Progenitor cell of endocrine pancreas (in vitro differentiated cells): Measurements from ENCODE around the gene DENND5B. TPM values are rescaled to one million over a fixed set of nuclear protein-coding genes. Genes with fewer than 3 reads are reported as not detected.
"Not testable (repeated sequence)": the region's sequence is repeated elsewhere in the genome, so short reads cannot be mapped to it uniquely, and the experiment has no call there.

Experiments used
- DNase-seq: peaks from one replicate; pipeline ENCODE4 v3.0.0; 2021; ENCODE audit warnings: low spot score; ENCODE audit not compliant: unreplicated experiment
- H3K27ac Mint-ChIP-seq: 2 replicates; pipeline ENCODE4 v1.8.0; 2021; ENCODE audit warnings: mild to moderate bottlenecking, moderate library complexity, mixed read lengths
- H3K27me3 Mint-ChIP-seq: 2 replicates; pipeline ENCODE4 v1.8.0; 2021; ENCODE audit warnings: mixed read lengths
- H3K36me3 Mint-ChIP-seq: 2 replicates; pipeline ENCODE4 v1.8.0; 2022; ENCODE audit warnings: mixed read lengths; ENCODE audit not compliant: insufficient read depth
- H3K4me1 Mint-ChIP-seq: 2 replicates; pipeline ENCODE4 v1.8.0; 2021; ENCODE audit warnings: low read depth, mixed read lengths
- H3K4me3 Mint-ChIP-seq: 2 replicates; pipeline ENCODE4 v1.8.0; 2021; ENCODE audit warnings: low read depth, mild to moderate bottlenecking, moderate library complexity, mixed read lengths
- H3K9me3 Mint-ChIP-seq: 2 replicates; pipeline ENCODE4 v1.8.0; 2021; ENCODE audit warnings: low read depth, mixed read lengths
- CTCF ChIP-seq: fragments of 200-600 bp; sonication (generic); IDR thresholded peaks from one replicate; pipeline ENCODE4 v1.5.0; 2021; ENCODE audit warnings: antibody characterized with exemption, mild to moderate bottlenecking; ENCODE audit not compliant: unreplicated experiment
- total RNA-seq: library from RNA; stranded (reverse); gene quantifications from 2 replicates; pipeline ENCODE4 v1.2.1, GENCODE V29; 2021

The DENND5B gene
- total RNA-seq, 1 donor from 2014 or later = 35.0 TPM

- no peak for TF ChIP-seq CTCF
- no peak for DNase-seq
- Mint-ChIP-seq H3K27me3 (no peaks in the 10 kb centered on the region), H3K4me3 (no peak overlapping the region), H3K4me1 (peaks cover 13% of the 10 kb centered on the region), H3K27ac (peak overlapping the region; percentile 11), H3K9me3 (peaks cover 9% of the 10 kb centered on the region), H3K36me3 (peaks cover 3% of the 10 kb centered on the region)
These were observed 83.0 kb downstream of the DENND5B start for GRCh38 chr12:31507966-31508365.

- H3K36me3 Mint-ChIP-seq = peaks cover 3% of the 10 kb centered on the region
- H3K9me3 Mint-ChIP-seq = peaks cover 9% of the 10 kb centered on the region
- H3K4me3 Mint-ChIP-seq = no peak overlapping the region
- no peak for DNase-seq
- H3K27me3 Mint-ChIP-seq = no peaks in the 10 kb centered on the region
- H3K4me1 Mint-ChIP-seq = peaks cover 17% of the 10 kb centered on the region
- H3K27ac Mint-ChIP-seq = no peak overlapping the region
- no peak for TF ChIP-seq CTCF
These were observed 84.2 kb downstream of the DENND5B start for GRCh38 chr12:31506515-31507306.

GRCh38 chr12:31504625-31505222 lies 86.2 kb downstream of the DENND5B start:
- Mint-ChIP-seq H3K27ac (no peak overlapping the region), H3K9me3 (peaks cover 9% of the 10 kb centered on the region), H3K4me3 (no peak overlapping the region), H3K36me3 (peaks cover 3% of the 10 kb centered on the region), H3K27me3 (no peaks in the 10 kb centered on the region), H3K4me1 (peaks cover 21% of the 10 kb centered on the region)
- DNase-seq = no peak
- TF ChIP-seq CTCF = no peak

- H3K36me3 Mint-ChIP-seq, H3K4me3 Mint-ChIP-seq, DNase-seq, H3K9me3 Mint-ChIP-seq, H3K27ac Mint-ChIP-seq, H3K27me3 Mint-ChIP-seq: not testable (repeated sequence)
- peaks cover 31% of the 10 kb centered on the region for H3K4me1 Mint-ChIP-seq
These were observed 89.9 kb downstream of the DENND5B start for GRCh38 chr12:31501014-31501413.

- H3K4me3 Mint-ChIP-seq = peak overlapping the region; percentile 1
- peaks cover 31% of the 10 kb centered on the region for H3K4me1 Mint-ChIP-seq
- no peak for DNase-seq
- peaks cover 2% of the 10 kb centered on the region for H3K9me3 Mint-ChIP-seq
- H3K27me3 Mint-ChIP-seq = no peaks in the 10 kb centered on the region
- no peak overlapping the region for H3K27ac Mint-ChIP-seq
- peaks cover 7% of the 10 kb centered on the region for H3K36me3 Mint-ChIP-seq
- no peak for TF ChIP-seq CTCF
These were observed 91.4 kb downstream of the DENND5B start for GRCh38 chr12:31499567-31499966.

GRCh38 chr12:31498424-31498823 lies 92.5 kb downstream of the DENND5B start:
- no peak for TF ChIP-seq CTCF
- Mint-ChIP-seq H3K4me3 (no peak overlapping the region), H3K9me3 (no peaks in the 10 kb centered on the region), H3K27ac (no peak overlapping the region), H3K4me1 (peaks cover 28% of the 10 kb centered on the region), H3K27me3 (no peaks in the 10 kb centered on the region), H3K36me3 (peaks cover 11% of the 10 kb centered on the region)
- no peak for DNase-seq
